22Rv1 (cell line): ENCODE data around the gene NECTIN3.

Experiments used
- ZFX ChIP-seq: fragments of 450-650 bp; IDR thresholded peaks from 2 replicates; pipeline ENCODE4 v1.6.1; 2017; ENCODE audit warnings: antibody characterized with exemption, borderline replicate concordance
- TF ChIP-seq, protein P1 (sequence below): fragments of 450-650 bp; IDR thresholded peaks from 2 replicates; pipeline ENCODE4 v1.5.1; 2017; ENCODE audit warnings: mild to moderate bottlenecking

DNA sequence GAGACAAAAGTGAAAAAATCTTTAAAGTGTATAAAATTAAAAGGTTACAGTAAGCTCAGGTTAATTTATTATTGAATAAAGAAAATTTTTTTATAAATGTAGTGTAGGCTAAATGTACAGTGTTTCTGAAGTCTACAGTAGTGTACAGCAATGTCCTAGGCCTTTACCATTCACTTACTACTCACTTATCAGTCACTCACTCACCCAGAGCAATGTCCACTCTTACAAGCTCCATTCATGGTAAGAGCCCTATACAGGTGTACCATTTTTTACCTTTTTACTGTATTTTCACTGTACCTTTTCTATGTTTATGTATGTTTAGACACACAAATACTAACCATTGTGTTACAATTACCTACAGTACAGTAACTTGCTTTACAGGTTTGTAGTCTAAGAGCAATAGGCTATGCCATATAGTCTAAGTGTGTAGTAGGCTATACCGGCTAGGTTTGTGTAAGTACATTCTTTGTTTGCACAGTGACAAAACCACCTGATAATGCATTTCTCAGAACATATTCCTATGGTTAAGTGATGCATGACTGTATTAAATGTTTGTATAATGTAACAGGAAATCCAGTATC is 38.1 kb upstream of the NECTIN3 start:
- TF ChIP-seq, protein P1, sequence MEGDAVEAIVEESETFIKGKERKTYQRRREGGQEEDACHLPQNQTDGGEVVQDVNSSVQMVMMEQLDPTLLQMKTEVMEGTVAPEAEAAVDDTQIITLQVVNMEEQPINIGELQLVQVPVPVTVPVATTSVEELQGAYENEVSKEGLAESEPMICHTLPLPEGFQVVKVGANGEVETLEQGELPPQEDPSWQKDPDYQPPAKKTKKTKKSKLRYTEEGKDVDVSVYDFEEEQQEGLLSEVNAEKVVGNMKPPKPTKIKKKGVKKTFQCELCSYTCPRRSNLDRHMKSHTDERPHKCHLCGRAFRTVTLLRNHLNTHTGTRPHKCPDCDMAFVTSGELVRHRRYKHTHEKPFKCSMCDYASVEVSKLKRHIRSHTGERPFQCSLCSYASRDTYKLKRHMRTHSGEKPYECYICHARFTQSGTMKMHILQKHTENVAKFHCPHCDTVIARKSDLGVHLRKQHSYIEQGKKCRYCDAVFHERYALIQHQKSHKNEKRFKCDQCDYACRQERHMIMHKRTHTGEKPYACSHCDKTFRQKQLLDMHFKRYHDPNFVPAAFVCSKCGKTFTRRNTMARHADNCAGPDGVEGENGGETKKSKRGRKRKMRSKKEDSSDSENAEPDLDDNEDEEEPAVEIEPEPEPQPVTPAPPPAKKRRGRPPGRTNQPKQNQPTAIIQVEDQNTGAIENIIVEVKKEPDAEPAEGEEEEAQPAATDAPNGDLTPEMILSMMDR, result no peak
- TF ChIP-seq ZFX, result no peak
